ENCODE results near the gene ZNF770. TPM values are rescaled to one million over a fixed set of nuclear protein-coding genes. Genes with fewer than 3 reads are reported as not detected.

ZNF770 gene
- total and polyA plus RNA-seq, 2 donors (not counting 3 experiments of a cell fraction or from before 2014, with no cell fraction given): 6.4 to 30.3 TPM

- Histone ChIP-seq H3K9me1 (replicated peaks; ENCODE audit: control insufficient read depth, extremely low read depth, insufficient read depth, low read length) (no peaks in the 10 kb centered on the region), H2AFZ (ENCODE audit: low read depth, low read length) (peak within 1 kb of the TSS; percentile 85), H3K36me3 (ENCODE audit: control insufficient read depth in 2 of 2, extremely low read depth in 1 of 2, insufficient read depth in 2 of 2, low read length in 2 of 2) (no peaks in the 10 kb centered on the region), H3K9ac (replicated peaks; ENCODE audit: extremely low read depth, insufficient read depth, low read length) (peak within 1 kb of the TSS; percentile 84), H3K27me3 (ENCODE audit: control insufficient read depth in 2 of 2, insufficient read depth in 2 of 2, low read length in 2 of 2) (no peaks in the 10 kb centered on the region), H3K9me3 (replicated peaks; ENCODE audit: control insufficient read depth, insufficient read depth, low read length) (no peaks in the 10 kb centered on the region), H3K4me1 (ENCODE audit: control insufficient read depth, extremely low read depth, insufficient read depth, low read length) (peaks cover 11% of the 10 kb centered on the region), H3K27ac (ENCODE audit: insufficient read depth, low read depth, low read length) (peak within 1 kb of the TSS; percentile 46), H3K4me2 (ENCODE audit: insufficient read depth, low read length) (peak within 1 kb of the TSS; percentile 99), H3K4me3 (replicated peaks in 1 of 3; ENCODE audit: insufficient read depth in 1 of 3, low read depth in 1 of 3, low read length in 3 of 3) (peak within 1 kb of the TSS; percentile 56 to 98 (median 95)), H3K79me2 (ENCODE audit: control insufficient read depth, insufficient read depth, low read length) (peaks cover 45% of the 10 kb centered on the region), H4K20me1 (replicated peaks; ENCODE audit: control insufficient read depth, extremely low read depth, insufficient read depth, low read length) (no peaks in the 10 kb centered on the region)
- ChIA-PET CTCF (interaction anchor here (0.6 to 6.6 kb wide), 21 partner anchors 9 to 359 kb away, joined by 3 to 82 read pairs (median 4); partner anchors contain the start of gene ZNF770), POLR2A (interaction anchor here (0.6 to 1.6 kb wide), 6 partner anchors 11 to 348 kb away, joined by 3 to 30 read pairs (median 4); partner anchors contain the start of gene ZNF770)
- no peak for TF ChIP-seq JUN (IDR thresholded peaks at IDR 0.05; ENCODE audit: borderline replicate concordance, insufficient read depth, insufficient read length, low read depth)
- TF ChIP-seq MAX (IDR thresholded peaks at IDR 0.05; ENCODE audit: insufficient read depth, insufficient read length): peak; percentile 53
- no peak for TF ChIP-seq EZH2 (IDR thresholded peaks at IDR 0.05; ENCODE audit: borderline replicate concordance, low read depth, low read length, severe bottlenecking)
- TF ChIP-seq FOS (IDR thresholded peaks at IDR 0.05; ENCODE audit: borderline replicate concordance, insufficient read depth, low read length): no peak
- peak; percentile 68 to 93 for TF ChIP-seq CTCF (IDR thresholded peaks at IDR 0.05; ENCODE audit: extremely low read depth in 1 of 2, insufficient read depth in 1 of 2, low read depth in 1 of 2, low read length in 2 of 2)
- peak; percentile 83 for TF ChIP-seq POLR2A (IDR thresholded peaks at IDR 0.05; ENCODE audit: low read depth, low read length)
- peak; percentile 94 for TF ChIP-seq POLR2AphosphoS5 (IDR thresholded peaks at IDR 0.05; ENCODE audit: insufficient read depth, low read depth, low read length)
- no peak for TF ChIP-seq GATA2 (IDR thresholded peaks at IDR 0.05; ENCODE audit: insufficient read depth, insufficient read length, low read depth, low read length)
- FAIRE-seq (peak; percentile 93), DNase-seq (ENCODE audit: low read depth, low spot score) (peak; percentile 98)
- BruUV-seq (replicated peaks): TSS peak; percentile 68
- dilution Hi-C loops (cut with MboI; ENCODE audit: extremely low pct_ligation_motif_present, low sequenced_read_pairs) (no loop called here), intact Hi-C loops (cut with micrococcal nuclease) (loop anchor here (1.0 to 2.0 kb wide), 2 partner anchors 19 to 349 kb away; partner anchors contain the start of gene ZNF770)
These were observed 18.6 kb downstream of the ZNF770 start, which contains the start of gene AQR for GRCh38 chr15:34969340-34970097. AQR (minus strand) TSS chr15:34969742; CDS start chr15:34969613, 129 bp downstream.
